GM18907 (cell line): ENCODE data around the gene TMCO6.
"Not testable (repeated sequence)": the region's sequence is repeated elsewhere in the genome, so short reads cannot be mapped to it uniquely, and the experiment has no call there.

ENCODE experiments used
- ATAC-seq: cut with Tn5 transposase; IDR thresholded peaks from one replicate; pipeline ENCODE4 v1.9.1; 2021; ENCODE audit warnings: mild to moderate bottlenecking, moderate library complexity; ENCODE audit not compliant: unreplicated experiment

The TMCO6 gene

DNA sequence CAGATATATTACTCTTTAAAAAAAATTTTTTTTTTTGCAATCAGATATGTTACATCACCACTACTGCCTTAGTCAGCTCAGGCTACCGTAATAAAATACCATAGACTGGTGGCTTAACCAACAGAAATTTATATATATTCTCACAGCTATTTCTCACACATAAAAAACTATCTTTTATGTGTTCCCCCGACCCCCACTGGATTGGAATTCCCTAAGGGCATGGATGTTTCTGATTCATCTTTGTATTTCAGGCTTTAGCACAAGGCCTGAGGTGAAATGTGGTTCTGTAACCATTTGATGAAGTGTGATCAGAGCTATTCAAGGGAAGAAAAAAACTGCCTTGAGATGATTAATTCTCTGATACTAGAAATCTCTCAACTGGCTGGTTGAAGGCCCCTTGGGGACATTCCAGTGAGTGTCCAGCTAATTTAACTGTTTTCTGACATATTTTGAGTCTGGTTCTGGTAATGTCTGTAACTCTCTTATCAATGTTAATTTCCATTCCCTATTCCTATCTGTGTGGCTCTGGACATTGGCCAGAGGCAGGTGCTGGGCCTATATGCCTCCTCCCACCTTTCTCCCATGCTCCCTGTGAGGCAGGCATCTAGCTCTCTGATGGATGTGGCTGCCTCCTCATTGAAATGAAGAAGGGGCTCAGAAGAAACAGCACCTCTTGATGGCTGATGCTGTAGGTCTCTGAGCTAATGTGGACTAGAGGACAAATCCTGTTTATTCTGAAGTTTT, 8.8 kb upstream of the TMCO6 start:
- no peak for ATAC-seq

- no peak for ATAC-seq
Observed at GRCh38 chr5:140631036-140631417, 8.2 kb upstream of the TMCO6 start.

DNA sequence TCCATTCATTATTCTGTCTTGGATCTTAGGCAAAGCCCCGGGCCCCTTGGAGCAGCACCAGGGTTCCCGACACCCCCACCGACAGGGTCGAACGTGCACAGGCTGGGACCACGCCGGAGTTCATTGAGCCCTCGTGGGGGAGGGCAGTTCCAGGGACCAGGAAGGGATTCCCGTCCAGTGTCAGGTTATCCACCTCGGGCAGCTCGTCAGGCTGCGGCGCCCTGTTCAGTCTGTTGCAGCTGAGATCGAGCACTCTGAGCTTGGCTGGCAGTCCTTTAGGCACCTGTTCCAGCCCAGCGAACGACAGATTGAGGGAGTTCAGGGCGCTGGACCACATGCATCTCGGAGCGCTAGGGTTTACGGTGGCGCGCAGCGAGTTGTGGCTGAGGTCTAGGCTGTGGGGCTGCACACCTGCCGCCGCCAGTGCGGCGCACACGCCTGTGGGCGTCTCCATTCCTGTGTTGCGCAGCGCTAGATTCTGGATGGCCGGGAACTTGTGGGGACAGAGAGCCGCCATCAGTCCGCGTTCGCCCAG, 7.4 kb upstream of the TMCO6 start:
- peak; percentile 42 for ATAC-seq

DNA sequence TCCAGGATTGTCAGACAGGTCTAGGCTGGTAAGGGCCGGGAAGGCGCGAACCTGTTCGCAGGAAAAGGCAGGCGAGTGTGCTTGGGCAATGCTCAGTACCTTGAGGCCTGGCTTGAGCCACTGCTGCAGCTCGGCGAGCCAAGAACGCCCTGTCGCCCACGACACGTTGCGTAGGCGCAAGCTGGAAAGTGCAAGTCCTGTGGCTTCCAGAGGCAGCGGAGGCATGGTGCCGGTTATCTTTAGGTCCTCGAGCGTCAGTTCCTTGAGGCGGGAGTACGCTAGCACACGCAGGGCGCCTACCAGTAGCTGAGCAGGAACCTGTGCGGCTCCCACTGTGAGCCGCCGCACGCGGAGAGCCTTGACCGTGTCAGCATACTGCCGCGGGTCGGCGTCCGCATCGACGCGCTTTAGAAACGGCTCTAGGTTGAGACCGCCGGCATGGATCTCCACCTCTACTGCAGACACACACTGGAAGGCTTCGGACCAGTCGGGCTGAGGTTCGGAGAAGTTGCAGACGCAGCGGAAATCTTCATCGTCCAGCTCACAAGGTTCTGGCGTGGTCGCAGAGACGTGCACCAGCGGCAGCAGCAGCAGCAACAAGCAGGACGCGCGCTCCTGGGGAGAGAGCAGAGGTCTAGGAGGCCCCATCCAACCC, 6.8 kb upstream of the TMCO6 start:
- ATAC-seq: peak; percentile 64

DNA sequence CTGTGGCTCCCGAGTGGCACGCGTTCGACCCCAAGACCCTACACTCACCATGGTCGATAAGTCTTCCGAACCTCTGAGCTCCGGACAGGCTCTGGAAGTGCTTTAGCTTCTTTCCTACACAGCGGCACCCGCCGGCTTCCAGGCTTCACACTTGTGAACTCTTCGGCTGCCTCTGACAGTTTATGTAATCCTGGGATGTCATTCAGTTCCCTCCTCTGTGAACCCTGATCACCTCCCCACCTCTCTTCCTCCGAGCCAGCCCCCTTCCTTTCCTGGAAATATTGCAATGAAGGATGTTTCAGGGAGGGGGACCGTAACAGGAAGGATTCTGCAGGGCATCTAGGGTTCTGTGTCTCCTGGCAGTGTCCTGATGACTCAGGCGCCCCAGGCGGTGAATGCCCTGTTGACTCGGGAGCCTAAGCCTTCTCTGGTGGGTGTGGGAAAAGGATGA, 6.2 kb upstream of the TMCO6 start, which contains the start of gene CD14:
Gene CD14, minus strand, starts transcription at position 155 of the 451 bp plus-strand sequence. Its CDS starts 104 bp downstream, at position 51.
- peak; percentile 9 for ATAC-seq

- ATAC-seq: no peak
Observed at GRCh38 chr5:140633501-140633900, 5.8 kb upstream of the TMCO6 start.

DNA sequence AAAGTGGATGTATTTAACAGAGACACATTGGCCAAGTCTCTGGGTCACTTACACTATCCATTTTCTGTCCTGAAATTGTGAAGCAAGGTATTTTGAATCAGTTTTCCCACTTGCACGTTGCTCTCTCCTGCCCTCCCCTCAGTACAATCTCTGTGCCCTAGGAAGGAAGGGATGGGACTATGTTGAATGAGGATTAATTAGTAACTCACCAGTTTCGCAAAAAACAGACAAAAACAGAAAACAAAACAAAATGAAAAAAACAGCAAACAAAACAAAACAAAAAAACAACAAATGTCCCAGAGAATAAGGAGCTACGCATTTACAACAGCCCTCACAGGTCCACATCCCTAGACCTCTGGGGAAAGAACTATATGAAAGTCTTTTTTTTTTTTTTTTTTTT, 5.1 kb upstream of the TMCO6 start:
- no peak for ATAC-seq

- ATAC-seq: no peak
Observed at GRCh38 chr5:140635291-140636257, 3.7 kb upstream of the TMCO6 start.

DNA sequence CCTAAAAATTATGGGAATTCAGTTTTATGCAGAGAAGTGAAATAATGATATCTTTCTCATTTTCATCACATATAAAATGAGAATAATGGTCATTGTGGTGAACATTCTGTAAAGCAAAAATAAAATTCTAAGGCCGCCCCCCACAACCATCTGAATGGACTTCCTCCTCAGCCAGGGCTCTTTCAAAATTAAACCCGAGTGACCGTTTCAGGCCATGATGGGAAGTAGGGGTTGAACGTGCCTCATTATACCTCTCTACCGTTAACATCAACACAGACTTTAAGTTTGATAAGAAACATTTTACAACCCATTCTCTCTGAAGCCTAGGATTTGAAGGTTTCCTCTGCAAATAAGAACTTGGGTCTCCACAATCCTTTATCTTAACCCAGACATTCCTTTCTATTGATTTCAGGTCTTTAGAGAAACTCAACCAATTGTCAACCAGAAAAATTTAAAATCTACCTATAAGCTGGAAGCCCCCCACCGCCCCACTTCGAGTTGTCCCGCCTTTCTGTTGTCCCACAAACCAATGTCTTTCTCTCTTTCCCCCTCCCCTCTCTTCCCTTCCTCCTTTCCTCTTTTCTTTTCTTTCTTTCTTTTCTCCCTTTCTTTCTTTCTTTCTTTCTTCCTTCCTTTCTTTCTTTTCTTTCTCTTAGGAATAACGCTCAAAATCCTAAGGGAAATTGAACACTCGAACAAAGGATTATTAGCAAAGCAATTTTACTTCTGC, 1.7 kb upstream of the TMCO6 start:
- ATAC-seq: no peak

DNA sequence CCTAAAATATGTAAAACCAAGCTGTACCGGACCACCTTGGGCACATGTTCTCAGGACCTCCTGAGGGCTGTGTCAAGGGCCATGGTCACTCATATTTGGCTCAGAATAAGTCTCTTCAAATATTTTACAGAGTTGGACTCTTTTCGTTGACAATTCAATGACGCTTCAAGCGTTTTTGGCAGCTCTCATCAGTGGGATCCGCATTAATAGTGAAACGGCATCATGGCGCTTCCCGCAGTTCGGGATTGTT, 428 bp upstream of the TMCO6 start:
- not testable (repeated sequence) for ATAC-seq

- ATAC-seq: no peak
Observed at GRCh38 chr5:140641716-140642115, 2.5 kb downstream of the TMCO6 start.

DNA sequence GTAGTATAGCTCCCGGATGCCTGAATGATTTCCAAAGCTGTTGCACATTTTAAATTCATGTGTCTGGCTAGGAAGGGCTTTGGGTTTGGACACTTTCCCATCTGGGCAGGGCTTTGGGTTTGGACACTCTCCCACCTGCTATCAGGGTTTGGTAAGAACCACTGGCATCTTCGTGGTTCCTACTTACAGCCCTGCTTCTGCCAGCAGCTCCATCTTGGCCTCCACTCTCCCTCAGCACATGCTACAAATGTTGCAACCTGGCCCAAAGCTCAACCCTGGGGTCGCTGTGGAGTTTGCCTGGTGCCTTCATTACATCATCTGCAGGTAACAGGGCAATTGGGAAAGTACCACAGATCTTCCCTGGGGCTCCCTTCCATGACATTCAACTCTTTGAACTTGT, 3.5 kb downstream of the TMCO6 start:
- no peak for ATAC-seq

GRCh38 chr5:140647042-140647419, 7.8 kb downstream of the TMCO6 start:
- ATAC-seq: no peak

- no peak for ATAC-seq
Observed at GRCh38 chr5:140658870-140659269, 19.6 kb downstream of the TMCO6 start.

DNA sequence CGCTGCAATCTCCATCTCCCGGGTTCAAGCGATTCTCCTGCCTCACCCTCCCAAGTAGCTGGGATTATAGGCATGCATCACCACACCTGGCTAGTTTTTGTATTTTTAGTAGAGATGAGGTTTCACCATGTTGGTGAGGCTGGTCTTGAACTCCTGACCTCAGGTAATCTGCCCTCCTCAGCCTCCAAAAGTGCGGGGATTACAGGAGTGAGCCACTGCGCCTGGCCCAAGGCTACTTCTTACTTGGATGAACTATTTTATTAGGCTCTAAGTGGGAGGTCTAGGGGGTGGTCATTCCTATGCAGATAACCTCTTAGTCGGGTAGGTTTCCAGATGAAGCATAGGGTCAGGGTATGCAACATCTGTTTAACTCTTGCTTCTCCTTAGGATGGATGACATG, 21.1 kb downstream of the TMCO6 start:
- ATAC-seq: not testable (repeated sequence)

GRCh38 chr5:140664030-140664358, 24.7 kb downstream of the TMCO6 start:
- no peak for ATAC-seq

- peak; percentile 97 for ATAC-seq
Observed at GRCh38 chr5:140664359-140665119, 25.3 kb downstream of the TMCO6 start, which contains the start of gene WDR55. TSS of gene WDR55 (plus strand) at chr5:140664904. CDS start at chr5:140664913, 9 bp downstream.

DNA sequence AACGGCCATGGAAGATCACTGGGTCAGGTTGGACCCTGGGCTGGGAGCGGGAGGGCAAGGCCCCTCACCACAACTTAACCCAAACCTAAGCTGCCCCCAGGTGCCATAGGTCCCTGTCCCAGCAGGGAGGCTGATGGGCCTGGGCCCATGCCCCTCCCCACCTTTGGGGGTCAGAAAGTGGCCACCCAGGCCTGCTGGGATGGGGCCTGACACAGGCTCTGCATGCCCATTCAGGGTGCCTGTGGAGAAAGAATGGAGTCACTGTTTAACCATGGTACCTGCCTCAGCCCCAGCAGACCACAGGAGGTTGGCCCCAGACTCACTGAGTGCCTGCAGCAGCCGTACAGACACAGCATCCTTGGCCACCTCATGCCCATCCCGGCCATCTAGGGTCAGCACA, 31.8 kb downstream of the TMCO6 start:
- not testable (repeated sequence) for ATAC-seq

GRCh38 chr5:140671472-140672125, 32.3 kb downstream of the TMCO6 start:
- no peak for ATAC-seq
